Fibroblast of lung (primary cell): ENCODE results near the gene PAM16.

Source experiments
- EZH2 ChIP-seq: IDR thresholded peaks from 2 replicates; pipeline ENCODE4 v1.5.1; 2012; ENCODE audit warnings: low read length, control low read depth, mild to moderate bottlenecking; ENCODE audit errors: missing control alignments
- TF ChIP-seq, protein P1 (sequence below), 2 donors: IDR thresholded peaks in 1 of 2; conservative IDR thresholded peaks in 1 of 2; 1 replicate in 1 of 2; 2 replicates in 1 of 2; pipeline ENCODE4 v1.5.1; 2011 to 2012; ENCODE audit warnings: low read length in 2 of 2, control low read depth in 1 of 2, inconsistent platforms in 1 of 2, low read depth in 1 of 2, mild to moderate bottlenecking in 1 of 2

DNA sequence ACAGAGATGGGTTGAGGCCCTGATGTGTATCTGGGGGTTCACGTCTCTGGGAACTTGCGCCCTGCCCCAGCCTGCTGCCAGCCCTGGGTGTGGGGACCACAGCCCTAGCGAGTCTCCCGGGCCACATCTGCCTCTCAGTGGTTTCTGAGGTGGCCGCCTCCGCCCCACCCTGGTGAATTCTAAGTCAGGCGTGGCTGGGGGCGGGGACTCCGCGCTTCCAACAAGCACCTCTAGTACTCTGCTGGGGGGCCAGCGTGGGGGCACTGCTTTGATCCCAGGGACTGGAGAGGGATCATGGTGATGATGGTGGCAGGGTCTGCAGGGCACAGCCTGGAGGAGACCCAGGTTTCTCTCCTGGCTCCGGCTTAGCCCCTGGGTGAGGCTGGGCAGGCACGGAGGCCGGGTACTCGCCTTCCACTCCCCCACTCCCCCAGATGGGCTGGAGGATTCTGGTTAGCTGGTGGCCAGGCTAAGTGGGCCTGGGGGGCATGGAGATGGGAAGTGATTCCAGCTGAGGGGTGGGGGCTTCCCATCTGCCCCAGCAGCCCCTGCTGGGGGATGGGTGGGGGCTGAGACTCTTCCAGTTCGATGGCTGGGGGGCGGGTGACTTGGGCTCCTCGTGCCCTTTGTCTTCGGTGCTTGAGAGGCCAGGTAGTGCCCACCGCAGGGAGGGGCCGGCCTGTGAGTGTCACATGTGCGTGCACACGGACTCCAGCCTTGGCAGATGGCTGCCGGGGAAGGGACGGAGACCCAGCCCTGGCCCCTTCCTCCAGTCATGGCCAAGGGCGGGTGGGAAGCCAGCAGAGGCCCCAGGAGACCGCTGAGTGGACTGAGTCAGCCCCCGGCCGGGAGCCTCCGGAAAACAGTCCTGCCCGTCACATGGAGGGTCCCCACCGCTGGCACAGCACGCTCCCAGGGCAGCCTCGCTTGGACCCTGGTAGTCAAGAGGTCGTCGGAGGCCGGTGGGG lies 31.4 kb downstream of the PAM16 start:
- TF ChIP-seq, protein P1, sequence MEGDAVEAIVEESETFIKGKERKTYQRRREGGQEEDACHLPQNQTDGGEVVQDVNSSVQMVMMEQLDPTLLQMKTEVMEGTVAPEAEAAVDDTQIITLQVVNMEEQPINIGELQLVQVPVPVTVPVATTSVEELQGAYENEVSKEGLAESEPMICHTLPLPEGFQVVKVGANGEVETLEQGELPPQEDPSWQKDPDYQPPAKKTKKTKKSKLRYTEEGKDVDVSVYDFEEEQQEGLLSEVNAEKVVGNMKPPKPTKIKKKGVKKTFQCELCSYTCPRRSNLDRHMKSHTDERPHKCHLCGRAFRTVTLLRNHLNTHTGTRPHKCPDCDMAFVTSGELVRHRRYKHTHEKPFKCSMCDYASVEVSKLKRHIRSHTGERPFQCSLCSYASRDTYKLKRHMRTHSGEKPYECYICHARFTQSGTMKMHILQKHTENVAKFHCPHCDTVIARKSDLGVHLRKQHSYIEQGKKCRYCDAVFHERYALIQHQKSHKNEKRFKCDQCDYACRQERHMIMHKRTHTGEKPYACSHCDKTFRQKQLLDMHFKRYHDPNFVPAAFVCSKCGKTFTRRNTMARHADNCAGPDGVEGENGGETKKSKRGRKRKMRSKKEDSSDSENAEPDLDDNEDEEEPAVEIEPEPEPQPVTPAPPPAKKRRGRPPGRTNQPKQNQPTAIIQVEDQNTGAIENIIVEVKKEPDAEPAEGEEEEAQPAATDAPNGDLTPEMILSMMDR (conservative IDR thresholded peaks at IDR 0.05 in 1 of 2, IDR thresholded peaks at IDR 0.05 in 1 of 2; ENCODE audit: low read depth in 1 of 2, low read length in 2 of 2) = no peak
- no peak for TF ChIP-seq EZH2
